HCT116 (cell line): ENCODE results near the gene CLDN34. TPM values are rescaled to one million over a fixed set of nuclear protein-coding genes. Genes with fewer than 3 reads are reported as not detected.

ENCODE experiments used
- ATAC-seq: fragments of 200-7000 bp; cut with Tn5 transposase; 2 replicates; pipeline ENCODE4 v1.9.1; 2020; ENCODE audit warnings: mild to moderate bottlenecking, moderate library complexity
- BruUV-seq: library from RNA; stranded (reverse); fragments of 400-500 nt; replicated peaks from 2 replicates; lab custom pipeline; 2021; lab: Mats Ljungman, UMichigan
- CTCF ChIA-PET: fragments of 300-600 bp; sonication (Branson Sonifier 250); formaldehyde crosslinking; loops from one replicate; lab custom pipeline; 2021; ENCODE audit warnings: antibody characterized with exemption; lab: Charles Lee
- POLR2A ChIA-PET: fragments of 300-600, 350-600 bp; sonication (Branson Sonifier 250); formaldehyde crosslinking; loops from one replicate; lab custom pipeline; 2021; ENCODE audit warnings: antibody characterized with exemption; lab: Charles Lee
- RAD21 ChIA-PET, 2 experiments: fragments of 300-600 bp; sonication (Branson Sonifier 250); formaldehyde crosslinking; loops; one replicate each; lab custom pipeline; 2023; ENCODE audit warnings: low total read pairs in 2 of 2; ENCODE audit not compliant: uncharacterized antibody in 2 of 2, unreplicated experiment in 2 of 2, low non-redundant PET in 1 of 2; lab: Charles Lee
- DNase-seq: peaks from one replicate; pipeline ENCODE4 v3.0.0-alpha.2; 2010; ENCODE audit warnings: low read depth, low spot score
- H2AFZ ChIP-seq: fragments of 200-600 bp; shearing (Covaris generic), sonication (generic); 2 replicates; pipeline ENCODE4 v1.6.1; 2017; ENCODE audit warnings: low read depth, mixed run types, mixed read lengths, antibody characterized with exemption, low read length; ENCODE audit not compliant: poor library complexity, severe bottlenecking
- H3K27ac ChIP-seq: 2 replicates; pipeline ENCODE4 v1.5.1; 2012; ENCODE audit warnings: low read depth, low read length
- H3K27me3 ChIP-seq: fragments of 200-600 bp; sonication (generic); 2 replicates; pipeline ENCODE4 v1.6.1; 2016; ENCODE audit warnings: mixed run types, low read length, mixed read lengths; ENCODE audit not compliant: insufficient read depth
- H3K36me3 ChIP-seq, 2 experiments: fragments of 200-500 bp in 1 of 2; fragments of 200-600 bp in 1 of 2; sonication (Bioruptor generic) in 1 of 2; sonication (generic) in 1 of 2; 2 replicates each; pipeline versions ENCODE4 v1.5.1 to v1.6.1; 2014 to 2016; ENCODE audit warnings: low read length in 2 of 2, inconsistent platforms in 1 of 2, mixed read lengths in 1 of 2, mixed run types in 1 of 2; ENCODE audit not compliant: insufficient read depth in 2 of 2, control insufficient read depth in 1 of 2
- H3K4me1 ChIP-seq, 2 experiments: fragments of 200-600 bp in 1 of 2; sonication (generic) in 1 of 2; 2 replicates each; pipeline versions ENCODE4 v1.5.1 to v1.6.1; 2012 to 2017; ENCODE audit warnings: low read length in 2 of 2, inconsistent platforms in 1 of 2, mild to moderate bottlenecking in 1 of 2, mixed read lengths in 1 of 2, mixed run types in 1 of 2, moderate library complexity in 1 of 2; ENCODE audit not compliant: insufficient read depth in 2 of 2, control insufficient read depth in 1 of 2
- H3K4me2 ChIP-seq: fragments of 200-600 bp; sonication (generic); 2 replicates; pipeline ENCODE4 v1.6.1; 2017; ENCODE audit warnings: mixed run types, low read length, mixed read lengths
- H3K4me3 ChIP-seq, 2 experiments: fragments of 200-600 bp in 1 of 2; sonication (generic) in 1 of 2; replicated peaks in 1 of 2; 2 replicates each; pipeline ENCODE4 v1.5.1; 2011 to 2016; ENCODE audit warnings: low read length in 2 of 2, control low read depth in 1 of 2, low read depth in 1 of 2, mild to moderate bottlenecking in 1 of 2, mixed read lengths in 1 of 2, mixed run types in 1 of 2
- H3K79me2 ChIP-seq: fragments of 200-600 bp; sonication (generic); 2 replicates; pipeline ENCODE4 v1.6.1; 2017; ENCODE audit warnings: mild to moderate bottlenecking, mixed run types, low read length, moderate library complexity, mixed read lengths; ENCODE audit not compliant: insufficient read depth
- H3K9ac ChIP-seq: fragments of 200-600 bp; sonication (generic); 2 replicates; pipeline ENCODE4 v1.6.1; 2016; ENCODE audit warnings: low read length, mixed read lengths
- H3K9me2 ChIP-seq: fragments of 200-600 bp; sonication (generic), shearing (Covaris generic); 2 replicates; pipeline ENCODE4 v1.6.1; 2017; ENCODE audit warnings: mixed run types, mild to moderate bottlenecking, moderate library complexity; ENCODE audit not compliant: insufficient read depth
- H3K9me3 ChIP-seq, 2 experiments: fragments of 200-500 bp in 1 of 2; fragments of 200-600 bp in 1 of 2; sonication (Bioruptor generic) in 1 of 2; sonication (generic) in 1 of 2; 2 replicates each; pipeline ENCODE4 v1.6.1; 2014 to 2017; ENCODE audit warnings: low read length in 2 of 2, mixed read lengths in 2 of 2, inconsistent platforms in 1 of 2, low read depth in 1 of 2, mild to moderate bottlenecking in 1 of 2, mixed run types in 1 of 2, moderate library complexity in 1 of 2; ENCODE audit not compliant: control insufficient read depth in 1 of 2, insufficient read depth in 1 of 2
- H4K20me1 ChIP-seq: fragments of 200-600 bp; sonication (generic), shearing (Covaris generic); 2 replicates; pipeline ENCODE4 v1.6.1; 2017; ENCODE audit warnings: mixed run types, mild to moderate bottlenecking, moderate library complexity; ENCODE audit not compliant: insufficient read depth
- EGR1 ChIP-seq: IDR thresholded peaks from 2 replicates; pipeline ENCODE4 v1.6.1; 2012; ENCODE audit warnings: low read depth
- ELF1 ChIP-seq: IDR thresholded peaks from 2 replicates; pipeline ENCODE4 v1.6.1; 2012; ENCODE audit warnings: low read depth, borderline replicate concordance
- EZH2 ChIP-seq: fragments of 200-600 bp; sonication (generic); IDR thresholded peaks from 2 replicates; pipeline ENCODE4 v1.6.1; 2017; ENCODE audit warnings: antibody characterized with exemption, mixed run types
- EZH2phosphoT487 ChIP-seq: fragments of 200-600 bp; IDR thresholded peaks from 2 replicates; pipeline ENCODE4 v1.6.1; 2018; ENCODE audit warnings: antibody characterized with exemption, borderline replicate concordance
- JUND ChIP-seq: IDR thresholded peaks from 2 replicates; pipeline ENCODE4 v1.6.1; 2012
- MAX ChIP-seq: IDR thresholded peaks from 2 replicates; pipeline ENCODE4 v1.6.1; 2012
- POLR2A ChIP-seq: IDR thresholded peaks from 2 replicates; pipeline ENCODE4 v1.7.0; 2011; ENCODE audit warnings: borderline replicate concordance; ENCODE audit not compliant: insufficient read depth, insufficient read length; ENCODE audit errors: extremely low read depth
- POLR2AphosphoS5 ChIP-seq: IDR thresholded peaks from 2 replicates; pipeline ENCODE4 v1.6.1; 2011; ENCODE audit warnings: mild to moderate bottlenecking, low read depth, low read length, moderate library complexity
- RAD21 ChIP-seq: IDR thresholded peaks from 2 replicates; pipeline ENCODE4 v1.6.1; 2012; ENCODE audit warnings: low read depth, mild to moderate bottlenecking
- SIN3A ChIP-seq: IDR thresholded peaks from 2 replicates; pipeline ENCODE4 v1.6.1; 2012; ENCODE audit warnings: low read depth
- SP1 ChIP-seq: IDR thresholded peaks from 2 replicates; pipeline ENCODE4 v1.6.1; 2012; ENCODE audit warnings: low read depth
- TCF7L2 ChIP-seq: IDR thresholded peaks from 2 replicates; pipeline ENCODE4 v1.7.0; 2011; ENCODE audit warnings: borderline replicate concordance, inconsistent platforms; ENCODE audit not compliant: insufficient read depth, insufficient read length; ENCODE audit errors: extremely low read depth
- YY1 ChIP-seq: IDR thresholded peaks from 2 replicates; pipeline ENCODE4 v1.6.1; 2011; ENCODE audit warnings: low read length, low read depth, moderate library complexity, mild to moderate bottlenecking; ENCODE audit not compliant: insufficient replicate concordance; ENCODE audit errors: extremely low read depth
- ZFX ChIP-seq: fragments of 450-650 bp; IDR thresholded peaks from 2 replicates; pipeline ENCODE4 v1.6.1; 2017
- intact Hi-C: fragments of 100-400 bp; cut with micrococcal nuclease; formaldehyde crosslinking; loops from 2 replicates; pipeline ENCODE4 v1.10.0; 2022
- total RNA-seq: library from RNA; stranded (reverse); gene quantifications from one replicate; pipeline ENCODE4 v1.2.1, GENCODE V29; 2021; ENCODE audit not compliant: unreplicated experiment
- TF ChIP-seq, protein P1 (sequence below), 3 experiments: fragments of 200-600 bp in 1 of 3; sonication (generic) in 1 of 3; IDR thresholded peaks in 2 of 3; conservative IDR thresholded peaks in 1 of 3; 2 replicates each; pipeline ENCODE4 v1.5.1; 2012 to 2017; ENCODE audit warnings: low read depth in 2 of 3, low read length in 2 of 3, antibody characterized with exemption in 1 of 3, borderline replicate concordance in 1 of 3, control low read depth in 1 of 3, mild to moderate bottlenecking in 1 of 3, mixed read lengths in 1 of 3, mixed run types in 1 of 3, moderate library complexity in 1 of 3; ENCODE audit not compliant: insufficient read depth in 1 of 3
- TF ChIP-seq, protein P2 (sequence below): IDR thresholded peaks from 2 replicates; pipeline ENCODE4 v1.6.1; 2011; ENCODE audit warnings: mild to moderate bottlenecking, low read length, moderate library complexity; ENCODE audit not compliant: insufficient replicate concordance; ENCODE audit errors: extremely low read depth
- TF ChIP-seq, protein P3 (sequence below): IDR thresholded peaks from 2 replicates; pipeline ENCODE4 v1.6.1; 2012
- TF ChIP-seq, protein P4 (sequence below): IDR thresholded peaks from 2 replicates; pipeline ENCODE4 v1.6.1; 2012; ENCODE audit warnings: low read depth

Gene CLDN34
- total RNA-seq, 1 experiment from 2014 or later, result not detected

- POLR2A ChIA-PET, result no interaction called here
These were observed 10.5 kb downstream of the CLDN34 start for GRCh38 chrX:9977635-9978034.

More at GRCh38 chrX:9977635-9978034, 10.5 kb downstream of the CLDN34 start:
- no TSS peak for BruUV-seq
- Histone ChIP-seq H3K4me1 (no peaks in the 10 kb centered on the region), H3K9me2 (no peaks in the 10 kb centered on the region), H3K4me3 (no peak overlapping the region), H3K36me3 (no peaks in the 10 kb centered on the region), H3K27me3 (no peaks in the 10 kb centered on the region), H4K20me1 (no peaks in the 10 kb centered on the region), H3K4me2 (no peak overlapping the region), H3K27ac (no peak overlapping the region), H3K9me3 (no peaks in the 10 kb centered on the region), H2AFZ (no peak overlapping the region), H3K9ac (no peak overlapping the region), H3K79me2 (no peaks in the 10 kb centered on the region)
- TF ChIP-seq RAD21 (no peak), ZFX (no peak), EZH2phosphoT487 (no peak), POLR2A (no peak), YY1 (no peak), POLR2AphosphoS5 (no peak), EGR1 (no peak), SP1 (no peak), JUND (no peak), MAX (no peak), SIN3A (no peak), EZH2 (no peak), ELF1 (no peak), TCF7L2 (no peak)
- TF ChIP-seq, protein P1, sequence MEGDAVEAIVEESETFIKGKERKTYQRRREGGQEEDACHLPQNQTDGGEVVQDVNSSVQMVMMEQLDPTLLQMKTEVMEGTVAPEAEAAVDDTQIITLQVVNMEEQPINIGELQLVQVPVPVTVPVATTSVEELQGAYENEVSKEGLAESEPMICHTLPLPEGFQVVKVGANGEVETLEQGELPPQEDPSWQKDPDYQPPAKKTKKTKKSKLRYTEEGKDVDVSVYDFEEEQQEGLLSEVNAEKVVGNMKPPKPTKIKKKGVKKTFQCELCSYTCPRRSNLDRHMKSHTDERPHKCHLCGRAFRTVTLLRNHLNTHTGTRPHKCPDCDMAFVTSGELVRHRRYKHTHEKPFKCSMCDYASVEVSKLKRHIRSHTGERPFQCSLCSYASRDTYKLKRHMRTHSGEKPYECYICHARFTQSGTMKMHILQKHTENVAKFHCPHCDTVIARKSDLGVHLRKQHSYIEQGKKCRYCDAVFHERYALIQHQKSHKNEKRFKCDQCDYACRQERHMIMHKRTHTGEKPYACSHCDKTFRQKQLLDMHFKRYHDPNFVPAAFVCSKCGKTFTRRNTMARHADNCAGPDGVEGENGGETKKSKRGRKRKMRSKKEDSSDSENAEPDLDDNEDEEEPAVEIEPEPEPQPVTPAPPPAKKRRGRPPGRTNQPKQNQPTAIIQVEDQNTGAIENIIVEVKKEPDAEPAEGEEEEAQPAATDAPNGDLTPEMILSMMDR (IDR thresholded peaks at IDR 0.05 in 2 of 3, conservative IDR thresholded peaks at IDR 0.05 in 1 of 3; ENCODE audit: borderline replicate concordance in 1 of 3, insufficient read depth in 1 of 3, low read depth in 2 of 3, low read length in 2 of 3), result no peak
- TF ChIP-seq, protein P2, sequence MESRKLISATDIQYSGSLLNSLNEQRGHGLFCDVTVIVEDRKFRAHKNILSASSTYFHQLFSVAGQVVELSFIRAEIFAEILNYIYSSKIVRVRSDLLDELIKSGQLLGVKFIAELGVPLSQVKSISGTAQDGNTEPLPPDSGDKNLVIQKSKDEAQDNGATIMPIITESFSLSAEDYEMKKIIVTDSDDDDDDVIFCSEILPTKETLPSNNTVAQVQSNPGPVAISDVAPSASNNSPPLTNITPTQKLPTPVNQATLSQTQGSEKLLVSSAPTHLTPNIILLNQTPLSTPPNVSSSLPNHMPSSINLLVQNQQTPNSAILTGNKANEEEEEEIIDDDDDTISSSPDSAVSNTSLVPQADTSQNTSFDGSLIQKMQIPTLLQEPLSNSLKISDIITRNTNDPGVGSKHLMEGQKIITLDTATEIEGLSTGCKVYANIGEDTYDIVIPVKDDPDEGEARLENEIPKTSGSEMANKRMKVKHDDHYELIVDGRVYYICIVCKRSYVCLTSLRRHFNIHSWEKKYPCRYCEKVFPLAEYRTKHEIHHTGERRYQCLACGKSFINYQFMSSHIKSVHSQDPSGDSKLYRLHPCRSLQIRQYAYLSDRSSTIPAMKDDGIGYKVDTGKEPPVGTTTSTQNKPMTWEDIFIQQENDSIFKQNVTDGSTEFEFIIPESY, result no peak
- TF ChIP-seq, protein P3, sequence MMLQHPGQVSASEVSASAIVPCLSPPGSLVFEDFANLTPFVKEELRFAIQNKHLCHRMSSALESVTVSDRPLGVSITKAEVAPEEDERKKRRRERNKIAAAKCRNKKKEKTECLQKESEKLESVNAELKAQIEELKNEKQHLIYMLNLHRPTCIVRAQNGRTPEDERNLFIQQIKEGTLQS, result no peak
- TF ChIP-seq, protein P4, sequence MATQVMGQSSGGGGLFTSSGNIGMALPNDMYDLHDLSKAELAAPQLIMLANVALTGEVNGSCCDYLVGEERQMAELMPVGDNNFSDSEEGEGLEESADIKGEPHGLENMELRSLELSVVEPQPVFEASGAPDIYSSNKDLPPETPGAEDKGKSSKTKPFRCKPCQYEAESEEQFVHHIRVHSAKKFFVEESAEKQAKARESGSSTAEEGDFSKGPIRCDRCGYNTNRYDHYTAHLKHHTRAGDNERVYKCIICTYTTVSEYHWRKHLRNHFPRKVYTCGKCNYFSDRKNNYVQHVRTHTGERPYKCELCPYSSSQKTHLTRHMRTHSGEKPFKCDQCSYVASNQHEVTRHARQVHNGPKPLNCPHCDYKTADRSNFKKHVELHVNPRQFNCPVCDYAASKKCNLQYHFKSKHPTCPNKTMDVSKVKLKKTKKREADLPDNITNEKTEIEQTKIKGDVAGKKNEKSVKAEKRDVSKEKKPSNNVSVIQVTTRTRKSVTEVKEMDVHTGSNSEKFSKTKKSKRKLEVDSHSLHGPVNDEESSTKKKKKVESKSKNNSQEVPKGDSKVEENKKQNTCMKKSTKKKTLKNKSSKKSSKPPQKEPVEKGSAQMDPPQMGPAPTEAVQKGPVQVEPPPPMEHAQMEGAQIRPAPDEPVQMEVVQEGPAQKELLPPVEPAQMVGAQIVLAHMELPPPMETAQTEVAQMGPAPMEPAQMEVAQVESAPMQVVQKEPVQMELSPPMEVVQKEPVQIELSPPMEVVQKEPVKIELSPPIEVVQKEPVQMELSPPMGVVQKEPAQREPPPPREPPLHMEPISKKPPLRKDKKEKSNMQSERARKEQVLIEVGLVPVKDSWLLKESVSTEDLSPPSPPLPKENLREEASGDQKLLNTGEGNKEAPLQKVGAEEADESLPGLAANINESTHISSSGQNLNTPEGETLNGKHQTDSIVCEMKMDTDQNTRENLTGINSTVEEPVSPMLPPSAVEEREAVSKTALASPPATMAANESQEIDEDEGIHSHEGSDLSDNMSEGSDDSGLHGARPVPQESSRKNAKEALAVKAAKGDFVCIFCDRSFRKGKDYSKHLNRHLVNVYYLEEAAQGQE, result no peak
- DNase-seq, result no peak
- intact Hi-C loops, result no loop called here
- no peak for ATAC-seq
- ChIA-PET RAD21 (no interaction called here), CTCF (no interaction called here)
